ENCODE measurements around the gene PRR18. TPM values are rescaled to one million over a fixed set of nuclear protein-coding genes. Genes with fewer than 3 reads are reported as not detected.

The PRR18 gene
- total and polyA plus RNA-seq, 2 of the 13 experiments (the other 11 are each of a cell fraction or from before 2014, with no cell fraction given) = 0.04 TPM

DNA sequence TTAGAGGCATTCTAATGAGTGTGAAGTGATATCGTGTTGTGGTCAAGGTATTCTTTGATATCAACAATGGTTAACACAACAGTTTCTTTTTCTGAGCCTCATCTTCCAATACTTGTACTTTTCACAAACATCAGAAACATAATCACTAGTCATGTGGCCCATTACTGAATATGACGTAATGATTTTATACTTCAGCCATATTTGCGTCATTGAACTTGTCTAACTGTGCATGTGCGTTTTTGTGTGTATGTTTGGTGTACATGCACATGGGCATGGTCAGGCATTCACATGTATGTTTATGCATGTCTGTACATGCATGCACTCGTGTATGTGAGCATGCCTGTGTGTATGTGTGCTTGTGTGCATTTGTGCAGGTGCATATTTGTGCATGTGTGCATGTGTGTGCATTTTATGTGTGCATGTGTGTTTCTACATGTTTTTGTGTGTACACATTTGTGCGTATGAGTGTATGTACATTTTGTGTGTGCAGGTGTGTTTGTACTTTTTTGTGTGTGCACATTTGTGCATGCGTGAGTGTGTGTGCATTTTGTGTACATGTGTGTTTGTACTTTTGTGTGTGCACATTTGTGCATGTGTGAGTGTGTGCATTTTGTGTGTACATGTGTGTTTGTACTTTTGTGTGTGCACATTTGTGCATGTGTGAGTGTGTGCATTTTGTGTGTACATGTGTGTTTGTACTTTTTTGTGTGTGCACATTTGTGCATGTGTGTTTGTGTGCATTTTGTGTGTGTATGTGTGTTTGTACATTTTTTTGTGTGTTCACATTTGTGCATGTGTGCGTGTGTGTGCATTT is 29.4 kb downstream of the PRR18 start (continued):
- TF ChIP-seq, protein P1, sequence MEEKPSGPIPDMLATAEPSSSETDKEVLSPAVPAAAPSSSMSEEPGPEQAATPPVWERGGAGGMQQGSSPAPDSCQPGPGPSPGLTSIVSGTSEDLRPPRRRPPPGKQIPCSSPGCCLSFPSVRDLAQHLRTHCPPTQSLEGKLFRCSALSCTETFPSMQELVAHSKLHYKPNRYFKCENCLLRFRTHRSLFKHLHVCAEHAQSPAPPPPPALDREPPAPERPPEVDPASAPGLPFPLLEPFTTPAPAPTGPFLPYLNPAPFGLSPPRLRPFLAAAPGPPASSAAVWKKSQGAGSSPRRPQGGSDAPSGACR (CRISPR knock-in tag; IDR thresholded peaks at IDR 0.05) = no peak
- TF ChIP-seq, protein P2, sequence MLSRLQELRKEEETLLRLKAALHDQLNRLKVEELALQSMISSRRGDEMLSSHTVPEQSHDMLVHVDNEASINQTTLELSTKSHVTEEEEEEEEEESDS (CRISPR knock-in tag; IDR thresholded peaks at IDR 0.05; ENCODE audit: borderline replicate concordance) = no peak
- TF ChIP-seq JUND (CRISPR knock-in tag; IDR thresholded peaks at IDR 0.05) (no peak), CAMTA2 (CRISPR knock-in tag; IDR thresholded peaks at IDR 0.05; ENCODE audit: borderline replicate concordance) (no peak), ZNF501 (CRISPR knock-in tag; IDR thresholded peaks at IDR 0.05) (no peak), PHF8 (CRISPR knock-in tag; IDR thresholded peaks at IDR 0.05) (no peak), NCOA1 (CRISPR knock-in tag; IDR thresholded peaks at IDR 0.05) (0 out of 2 replicates have a peak, but pooled peaks have one; percentile 36), ZNF30 (CRISPR knock-in tag; IDR thresholded peaks at IDR 0.05) (no peak), ZNF296 (CRISPR knock-in tag; conservative IDR thresholded peaks at IDR 0.05) (no peak), PITX1 (CRISPR knock-in tag; IDR thresholded peaks at IDR 0.05) (no peak)
- TF ChIP-seq, protein P3, sequence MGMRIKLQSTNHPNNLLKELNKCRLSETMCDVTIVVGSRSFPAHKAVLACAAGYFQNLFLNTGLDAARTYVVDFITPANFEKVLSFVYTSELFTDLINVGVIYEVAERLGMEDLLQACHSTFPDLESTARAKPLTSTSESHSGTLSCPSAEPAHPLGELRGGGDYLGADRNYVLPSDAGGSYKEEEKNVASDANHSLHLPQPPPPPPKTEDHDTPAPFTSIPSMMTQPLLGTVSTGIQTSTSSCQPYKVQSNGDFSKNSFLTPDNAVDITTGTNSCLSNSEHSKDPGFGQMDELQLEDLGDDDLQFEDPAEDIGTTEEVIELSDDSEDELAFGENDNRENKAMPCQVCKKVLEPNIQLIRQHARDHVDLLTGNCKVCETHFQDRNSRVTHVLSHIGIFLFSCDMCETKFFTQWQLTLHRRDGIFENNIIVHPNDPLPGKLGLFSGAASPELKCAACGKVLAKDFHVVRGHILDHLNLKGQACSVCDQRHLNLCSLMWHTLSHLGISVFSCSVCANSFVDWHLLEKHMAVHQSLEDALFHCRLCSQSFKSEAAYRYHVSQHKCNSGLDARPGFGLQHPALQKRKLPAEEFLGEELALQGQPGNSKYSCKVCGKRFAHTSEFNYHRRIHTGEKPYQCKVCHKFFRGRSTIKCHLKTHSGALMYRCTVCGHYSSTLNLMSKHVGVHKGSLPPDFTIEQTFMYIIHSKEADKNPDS (CRISPR knock-in tag; IDR thresholded peaks at IDR 0.05) = 0 out of 2 replicates have a peak, but pooled peaks have one; percentile 39
- TF ChIP-seq, protein P4, sequence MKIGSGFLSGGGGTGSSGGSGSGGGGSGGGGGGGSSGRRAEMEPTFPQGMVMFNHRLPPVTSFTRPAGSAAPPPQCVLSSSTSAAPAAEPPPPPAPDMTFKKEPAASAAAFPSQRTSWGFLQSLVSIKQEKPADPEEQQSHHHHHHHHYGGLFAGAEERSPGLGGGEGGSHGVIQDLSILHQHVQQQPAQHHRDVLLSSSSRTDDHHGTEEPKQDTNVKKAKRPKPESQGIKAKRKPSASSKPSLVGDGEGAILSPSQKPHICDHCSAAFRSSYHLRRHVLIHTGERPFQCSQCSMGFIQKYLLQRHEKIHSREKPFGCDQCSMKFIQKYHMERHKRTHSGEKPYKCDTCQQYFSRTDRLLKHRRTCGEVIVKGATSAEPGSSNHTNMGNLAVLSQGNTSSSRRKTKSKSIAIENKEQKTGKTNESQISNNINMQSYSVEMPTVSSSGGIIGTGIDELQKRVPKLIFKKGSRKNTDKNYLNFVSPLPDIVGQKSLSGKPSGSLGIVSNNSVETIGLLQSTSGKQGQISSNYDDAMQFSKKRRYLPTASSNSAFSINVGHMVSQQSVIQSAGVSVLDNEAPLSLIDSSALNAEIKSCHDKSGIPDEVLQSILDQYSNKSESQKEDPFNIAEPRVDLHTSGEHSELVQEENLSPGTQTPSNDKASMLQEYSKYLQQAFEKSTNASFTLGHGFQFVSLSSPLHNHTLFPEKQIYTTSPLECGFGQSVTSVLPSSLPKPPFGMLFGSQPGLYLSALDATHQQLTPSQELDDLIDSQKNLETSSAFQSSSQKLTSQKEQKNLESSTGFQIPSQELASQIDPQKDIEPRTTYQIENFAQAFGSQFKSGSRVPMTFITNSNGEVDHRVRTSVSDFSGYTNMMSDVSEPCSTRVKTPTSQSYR (CRISPR knock-in tag; IDR thresholded peaks at IDR 0.05; ENCODE audit: borderline replicate concordance) = no peak
- TF ChIP-seq, protein P5, sequence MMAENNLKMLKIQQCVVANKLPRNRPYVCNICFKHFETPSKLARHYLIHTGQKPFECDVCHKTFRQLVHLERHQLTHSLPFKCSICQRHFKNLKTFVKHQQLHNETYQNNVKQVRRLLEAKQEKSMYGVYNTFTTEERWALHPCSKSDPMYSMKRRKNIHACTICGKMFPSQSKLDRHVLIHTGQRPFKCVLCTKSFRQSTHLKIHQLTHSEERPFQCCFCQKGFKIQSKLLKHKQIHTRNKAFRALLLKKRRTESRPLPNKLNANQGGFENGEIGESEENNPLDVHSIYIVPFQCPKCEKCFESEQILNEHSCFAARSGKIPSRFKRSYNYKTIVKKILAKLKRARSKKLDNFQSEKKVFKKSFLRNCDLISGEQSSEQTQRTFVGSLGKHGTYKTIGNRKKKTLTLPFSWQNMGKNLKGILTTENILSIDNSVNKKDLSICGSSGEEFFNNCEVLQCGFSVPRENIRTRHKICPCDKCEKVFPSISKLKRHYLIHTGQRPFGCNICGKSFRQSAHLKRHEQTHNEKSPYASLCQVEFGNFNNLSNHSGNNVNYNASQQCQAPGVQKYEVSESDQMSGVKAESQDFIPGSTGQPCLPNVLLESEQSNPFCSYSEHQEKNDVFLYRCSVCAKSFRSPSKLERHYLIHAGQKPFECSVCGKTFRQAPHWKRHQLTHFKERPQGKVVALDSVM (CRISPR knock-in tag; IDR thresholded peaks at IDR 0.05) = no peak
- TF ChIP-seq, protein P6, sequence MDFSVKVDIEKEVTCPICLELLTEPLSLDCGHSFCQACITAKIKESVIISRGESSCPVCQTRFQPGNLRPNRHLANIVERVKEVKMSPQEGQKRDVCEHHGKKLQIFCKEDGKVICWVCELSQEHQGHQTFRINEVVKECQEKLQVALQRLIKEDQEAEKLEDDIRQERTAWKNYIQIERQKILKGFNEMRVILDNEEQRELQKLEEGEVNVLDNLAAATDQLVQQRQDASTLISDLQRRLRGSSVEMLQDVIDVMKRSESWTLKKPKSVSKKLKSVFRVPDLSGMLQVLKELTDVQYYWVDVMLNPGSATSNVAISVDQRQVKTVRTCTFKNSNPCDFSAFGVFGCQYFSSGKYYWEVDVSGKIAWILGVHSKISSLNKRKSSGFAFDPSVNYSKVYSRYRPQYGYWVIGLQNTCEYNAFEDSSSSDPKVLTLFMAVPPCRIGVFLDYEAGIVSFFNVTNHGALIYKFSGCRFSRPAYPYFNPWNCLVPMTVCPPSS (IDR thresholded peaks at IDR 0.05) = 0 out of 2 replicates have a peak, but pooled peaks have one; percentile 14
- TF ChIP-seq, protein P7, sequence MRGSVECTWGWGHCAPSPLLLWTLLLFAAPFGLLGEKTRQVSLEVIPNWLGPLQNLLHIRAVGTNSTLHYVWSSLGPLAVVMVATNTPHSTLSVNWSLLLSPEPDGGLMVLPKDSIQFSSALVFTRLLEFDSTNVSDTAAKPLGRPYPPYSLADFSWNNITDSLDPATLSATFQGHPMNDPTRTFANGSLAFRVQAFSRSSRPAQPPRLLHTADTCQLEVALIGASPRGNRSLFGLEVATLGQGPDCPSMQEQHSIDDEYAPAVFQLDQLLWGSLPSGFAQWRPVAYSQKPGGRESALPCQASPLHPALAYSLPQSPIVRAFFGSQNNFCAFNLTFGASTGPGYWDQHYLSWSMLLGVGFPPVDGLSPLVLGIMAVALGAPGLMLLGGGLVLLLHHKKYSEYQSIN (CRISPR knock-in tag; IDR thresholded peaks at IDR 0.05; ENCODE audit: borderline replicate concordance) = no peak
- TF ChIP-seq, protein P8, sequence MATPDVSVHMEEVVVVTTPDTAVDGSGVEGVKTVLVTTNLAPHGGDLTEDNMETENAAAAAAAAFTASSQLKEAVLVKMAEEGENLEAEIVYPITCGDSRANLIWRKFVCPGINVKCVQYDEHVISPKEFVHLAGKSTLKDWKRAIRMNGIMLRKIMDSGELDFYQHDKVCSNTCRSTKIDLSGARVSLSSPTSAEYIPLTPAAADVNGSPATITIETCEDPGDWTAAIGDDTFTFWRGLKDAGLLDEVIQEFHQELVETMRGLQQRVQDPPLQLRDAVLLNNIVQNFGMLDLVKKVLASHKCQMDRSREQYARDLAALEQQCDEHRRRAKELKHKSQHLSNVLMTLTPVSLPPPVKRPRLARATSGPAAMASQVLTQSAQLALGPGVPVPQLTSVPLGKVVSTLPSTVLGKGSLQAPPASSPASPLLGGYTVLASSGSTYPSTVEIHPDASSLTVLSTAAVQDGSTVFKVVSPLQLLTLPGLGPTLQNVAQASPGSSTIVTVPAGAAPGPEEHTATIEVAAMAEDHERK (CRISPR knock-in tag; IDR thresholded peaks at IDR 0.05; ENCODE audit: low read depth) = no peak

Data from HepG2 (cell line).